Measurements from ENCODE around the gene CBX8.

Gene CBX8

GRCh38 chr17:79819534-79820276, 22.8 kb upstream of the CBX8 start:
- no peak for DNase-seq (ENCODE audit: low spot score)

- DNase-seq (ENCODE audit: low spot score): no peak
Observed at GRCh38 chr17:79819085-79819484, 22.2 kb upstream of the CBX8 start.

GRCh38 chr17:79818026-79818758, 21.3 kb upstream of the CBX8 start:
- no peak for DNase-seq (ENCODE audit: low spot score)

- no peak for DNase-seq (ENCODE audit: low spot score)
Observed at GRCh38 chr17:79815836-79816461, 19.1 kb upstream of the CBX8 start.

GRCh38 chr17:79814974-79815835, 18.3 kb upstream of the CBX8 start:
- no peak for DNase-seq (ENCODE audit: low spot score)

- no peak for DNase-seq (ENCODE audit: low spot score)
Observed at GRCh38 chr17:79814127-79814973, 17.5 kb upstream of the CBX8 start.

GRCh38 chr17:79813297-79814126, 16.6 kb upstream of the CBX8 start:
- peak; percentile 46 for DNase-seq (ENCODE audit: low spot score)

- DNase-seq (ENCODE audit: low spot score): peak; percentile 61
Observed at GRCh38 chr17:79812353-79813258, 15.7 kb upstream of the CBX8 start.

- DNase-seq (ENCODE audit: low spot score): no peak
Observed at GRCh38 chr17:79811868-79812352, 15.0 kb upstream of the CBX8 start.

GRCh38 chr17:79811011-79811867, 14.4 kb upstream of the CBX8 start:
- peak; percentile 87 for DNase-seq (ENCODE audit: low spot score)

GRCh38 chr17:79810130-79811010, 13.5 kb upstream of the CBX8 start:
- peak; percentile 93 for DNase-seq (ENCODE audit: low spot score)

- DNase-seq (ENCODE audit: low spot score): peak; percentile 48
Observed at GRCh38 chr17:79809530-79810129, 12.8 kb upstream of the CBX8 start.

GRCh38 chr17:79808763-79809529, 12.1 kb upstream of the CBX8 start:
- peak; percentile 78 for DNase-seq (ENCODE audit: low spot score)

GRCh38 chr17:79806863-79807720, 10.2 kb upstream of the CBX8 start:
- DNase-seq (ENCODE audit: low spot score): no peak

GRCh38 chr17:79806446-79806760, 9.5 kb upstream of the CBX8 start:
- DNase-seq (ENCODE audit: low spot score): no peak
